ENCODE data around the gene FOLR3. TPM values are rescaled to one million over a fixed set of nuclear protein-coding genes. Genes with fewer than 3 reads are reported as not detected.

FOLR3 gene
- polyA plus RNA-seq, 1 donor (not counting 4 experiments of a cell fraction or from before 2014, with no cell fraction given): 21.0 TPM

- peak; percentile 95 for DNase-seq (ENCODE audit: low read depth, low spot score)
- Histone ChIP-seq H3K36me3 (ENCODE audit: control insufficient read depth in 2 of 2, extremely low read depth in 1 of 2, insufficient read depth in 2 of 2, low read length in 2 of 2) (peaks cover 9 to 36% of the 10 kb centered on the region in 2 experiments), H2AFZ (ENCODE audit: control insufficient read depth, low read length) (peak within 1 kb of the TSS; percentile 81), H4K20me1 (ENCODE audit: control insufficient read depth, extremely low read depth, insufficient read depth, low read length) (no peaks in the 10 kb centered on the region), H3K79me2 (ENCODE audit: control insufficient read depth, insufficient read depth, low read length) (peaks cover 44% of the 10 kb centered on the region), H3K4me2 (ENCODE audit: control insufficient read depth, extremely low read depth, insufficient read depth, low read depth, low read length) (peak within 1 kb of the TSS; percentile 97), H3K9me3 (ENCODE audit: control insufficient read depth, low read depth, low read length) (no peaks in the 10 kb centered on the region), H3K9ac (ENCODE audit: control insufficient read depth, extremely low read depth, insufficient read depth, low read length) (peak within 1 kb of the TSS; percentile 97), H3K9me1 (ENCODE audit: control insufficient read depth, extremely low read depth, insufficient read depth, low read length) (no peaks in the 10 kb centered on the region), H3K27ac (ENCODE audit: control insufficient read depth, insufficient read depth, low read length) (peak within 1 kb of the TSS; percentile 95), H3K4me3 (ENCODE audit: control insufficient read depth in 2 of 3, extremely low read depth in 1 of 3, insufficient read depth in 2 of 3, low read depth in 1 of 3, low read length in 3 of 3) (peak within 1 kb of the TSS; percentile 62 to 99 (median 94)), H3K4me1 (ENCODE audit: control insufficient read depth, extremely low read depth, insufficient read depth, low read length) (peaks cover 36% of the 10 kb centered on the region), H3K27me3 (ENCODE audit: control insufficient read depth, extremely low read depth, insufficient read depth, low read length) (no peaks in the 10 kb centered on the region)
- FAIRE-seq: no peak
- TF ChIP-seq CTCF (optimal IDR thresholded peaks at IDR 0.05 in 1 of 3, IDR thresholded peaks at IDR 0.05 in 1 of 3, conservative IDR thresholded peaks at IDR 0.05 in 1 of 3; ENCODE audit: extremely low read depth in 1 of 3, insufficient read depth in 2 of 3, low read length in 3 of 3) (peak; percentile 30 to 43 (median 37)), EZH2 (IDR thresholded peaks at IDR 0.05; ENCODE audit: low read length) (no peak)
- dilution Hi-C loops (cut with MboI; ENCODE audit: extremely low pct_ligation_motif_present, low sequenced_read_pairs): no loop called here
Observed at GRCh38 chr11:72102946-72103753, 32.4 kb upstream of the FOLR3 start, which contains the start of gene LAMTOR1. Gene LAMTOR1, minus strand, starts transcription at chr11:72103297. Its CDS starts 73 bp downstream, at chr11:72103224.

GRCh38 chr11:72103754-72104167 lies 31.8 kb upstream of the FOLR3 start:
- Histone ChIP-seq H2AFZ (ENCODE audit: control insufficient read depth, low read length) (peak overlapping the region; percentile 81), H3K36me3 (ENCODE audit: control insufficient read depth in 2 of 2, extremely low read depth in 1 of 2, insufficient read depth in 2 of 2, low read length in 2 of 2) (peaks cover 4 to 30% of the 10 kb centered on the region in 2 experiments), H3K79me2 (ENCODE audit: control insufficient read depth, insufficient read depth, low read length) (peaks cover 39% of the 10 kb centered on the region), H3K27ac (ENCODE audit: control insufficient read depth, insufficient read depth, low read length) (peak overlapping the region; percentile 95), H3K9me1 (ENCODE audit: control insufficient read depth, extremely low read depth, insufficient read depth, low read length) (no peaks in the 10 kb centered on the region), H3K4me3 (ENCODE audit: control insufficient read depth in 2 of 3, extremely low read depth in 1 of 3, insufficient read depth in 2 of 3, low read depth in 1 of 3, low read length in 3 of 3) (peak overlapping the region in 1 of 3 experiments; percentile 67), H3K9ac (ENCODE audit: control insufficient read depth, extremely low read depth, insufficient read depth, low read length) (peak overlapping the region; percentile 63), H3K4me1 (ENCODE audit: control insufficient read depth, extremely low read depth, insufficient read depth, low read length) (peaks cover 36% of the 10 kb centered on the region), H4K20me1 (ENCODE audit: control insufficient read depth, extremely low read depth, insufficient read depth, low read length) (no peaks in the 10 kb centered on the region), H3K9me3 (ENCODE audit: control insufficient read depth, low read depth, low read length) (no peaks in the 10 kb centered on the region), H3K27me3 (ENCODE audit: control insufficient read depth, extremely low read depth, insufficient read depth, low read length) (no peaks in the 10 kb centered on the region), H3K4me2 (ENCODE audit: control insufficient read depth, extremely low read depth, insufficient read depth, low read depth, low read length) (peak overlapping the region; percentile 91)
- TF ChIP-seq CTCF (optimal IDR thresholded peaks at IDR 0.05 in 1 of 3, IDR thresholded peaks at IDR 0.05 in 1 of 3, conservative IDR thresholded peaks at IDR 0.05 in 1 of 3; ENCODE audit: extremely low read depth in 1 of 3, insufficient read depth in 2 of 3, low read length in 3 of 3) (no peak), EZH2 (IDR thresholded peaks at IDR 0.05; ENCODE audit: low read length) (no peak)
- no peak for FAIRE-seq
- DNase-seq (ENCODE audit: low read depth, low spot score): no peak
- dilution Hi-C loops (cut with MboI; ENCODE audit: extremely low pct_ligation_motif_present, low sequenced_read_pairs): no loop called here

Data from keratinocyte (primary cell).